ENCODE data around the gene AARSD1. TPM values are rescaled to one million over a fixed set of nuclear protein-coding genes. Genes with fewer than 3 reads are reported as not detected.

Gene AARSD1
- 10 to 100 TPM; 12.4 to 12.7 TPM for total RNA-seq

GRCh38 chr17:42964161-42964932 is at the start of gene AARSD1:
Gene AARSD1 (minus strand): TSS chr17:42964454. CDS start chr17:42964440, 14 bp downstream.

DNA sequence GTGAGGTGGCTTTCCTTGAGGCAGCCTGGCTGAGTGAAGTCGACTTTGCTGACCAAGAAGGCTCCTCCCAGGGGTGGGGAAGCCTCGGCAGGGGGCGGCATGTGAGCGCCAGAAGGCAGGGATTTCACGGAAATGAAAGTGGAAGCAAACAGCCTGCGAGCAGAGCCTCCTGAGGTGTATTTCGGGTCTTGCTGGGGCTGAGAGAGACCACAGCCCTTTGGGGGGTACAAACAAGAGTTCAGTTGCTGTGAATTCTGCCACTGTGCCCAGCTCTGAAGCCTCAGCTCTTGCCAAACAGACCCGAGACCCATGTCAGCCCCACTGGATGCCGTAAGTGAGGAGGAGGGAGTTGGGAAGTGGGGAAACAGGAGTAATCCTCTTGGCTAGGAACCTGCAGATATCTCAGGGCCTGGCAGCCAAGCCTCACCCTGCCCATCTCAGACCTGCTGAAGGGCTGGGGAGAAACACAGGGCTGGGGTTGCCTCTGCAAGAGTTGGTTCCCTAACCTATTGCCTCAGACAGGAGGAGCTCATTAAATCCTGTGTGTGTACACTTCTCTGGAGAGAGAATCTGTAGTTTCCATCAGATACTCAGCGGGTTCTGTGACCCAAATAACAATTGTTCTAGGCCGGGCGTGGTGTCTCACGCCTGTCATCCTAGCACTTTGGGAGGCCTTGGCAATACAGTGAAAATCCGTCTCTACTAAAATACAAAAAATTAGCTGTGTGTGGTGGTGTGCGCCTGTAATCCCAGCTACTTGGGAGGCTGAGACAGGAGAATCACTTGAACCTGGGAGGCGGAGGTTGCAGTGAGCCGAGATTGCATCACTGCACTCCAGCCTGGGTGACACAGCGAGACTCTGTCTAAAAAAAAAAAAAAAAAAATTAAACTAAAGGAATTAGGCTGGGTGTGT is 42.6 kb upstream of the AARSD1 start, which contains the start of gene IFI35:
IFI35 (plus strand) TSS at position 146 of the 913 bp plus-strand sequence; CDS start at position 310, 164 bp downstream.

DNA sequence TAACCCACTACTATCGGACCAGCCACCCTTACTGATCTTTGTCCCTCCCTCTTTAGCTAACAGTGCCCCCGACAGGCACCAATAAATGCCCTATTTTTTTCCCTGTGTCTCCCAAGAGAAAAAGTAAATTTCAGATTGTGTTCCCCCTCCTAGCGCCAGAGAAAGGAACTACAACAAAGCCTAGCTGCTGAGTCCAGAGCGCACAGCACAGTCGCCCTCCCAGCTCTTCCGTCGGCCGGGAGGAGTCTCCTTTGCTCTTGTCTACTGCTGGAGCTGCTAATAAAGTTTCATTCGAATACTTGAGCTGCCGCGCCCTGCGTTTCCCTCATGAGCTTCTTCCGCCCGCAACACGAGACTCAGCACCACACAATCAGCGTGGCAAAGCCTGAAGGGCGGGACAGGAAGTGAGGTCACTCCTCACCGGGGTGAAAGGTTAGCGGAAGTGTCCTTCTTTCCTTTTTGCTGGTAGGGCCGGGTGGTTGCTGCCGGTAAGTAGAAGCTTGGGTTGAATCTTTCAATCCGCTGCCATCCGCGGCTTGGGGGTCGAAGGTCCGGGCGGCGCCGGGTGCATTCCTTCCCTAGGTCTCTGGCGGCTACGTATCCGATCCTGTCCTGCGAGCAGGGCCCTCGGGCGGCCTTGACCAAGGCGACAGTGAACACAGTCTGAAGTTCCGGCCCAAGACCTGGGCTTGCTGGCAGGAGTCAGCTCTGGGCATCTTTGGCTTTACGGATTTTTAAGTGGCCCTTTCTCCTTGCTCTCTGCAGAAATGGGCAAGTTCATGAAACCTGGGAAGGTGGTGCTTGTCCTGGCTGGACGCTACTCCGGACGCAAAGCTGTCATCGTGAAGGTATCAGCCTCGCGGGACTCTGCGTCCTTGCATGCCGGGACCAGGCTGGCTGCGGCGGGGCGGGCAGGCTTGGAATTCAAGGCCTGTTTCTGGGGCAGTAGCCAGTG is 34.0 kb upstream of the AARSD1 start, which contains the start of gene RPL27:
RPL27 (plus strand) TSS at position 436 of the 955 bp plus-strand sequence; CDS start at position 768, 332 bp downstream.

GRCh38 chr17:42980274-42980765 is 16.1 kb upstream of the AARSD1 start, which contains the start of gene RUNDC1:
Gene RUNDC1 (plus strand): TSS chr17:42980565. CDS start chr17:42980577, 12 bp downstream.

DNA sequence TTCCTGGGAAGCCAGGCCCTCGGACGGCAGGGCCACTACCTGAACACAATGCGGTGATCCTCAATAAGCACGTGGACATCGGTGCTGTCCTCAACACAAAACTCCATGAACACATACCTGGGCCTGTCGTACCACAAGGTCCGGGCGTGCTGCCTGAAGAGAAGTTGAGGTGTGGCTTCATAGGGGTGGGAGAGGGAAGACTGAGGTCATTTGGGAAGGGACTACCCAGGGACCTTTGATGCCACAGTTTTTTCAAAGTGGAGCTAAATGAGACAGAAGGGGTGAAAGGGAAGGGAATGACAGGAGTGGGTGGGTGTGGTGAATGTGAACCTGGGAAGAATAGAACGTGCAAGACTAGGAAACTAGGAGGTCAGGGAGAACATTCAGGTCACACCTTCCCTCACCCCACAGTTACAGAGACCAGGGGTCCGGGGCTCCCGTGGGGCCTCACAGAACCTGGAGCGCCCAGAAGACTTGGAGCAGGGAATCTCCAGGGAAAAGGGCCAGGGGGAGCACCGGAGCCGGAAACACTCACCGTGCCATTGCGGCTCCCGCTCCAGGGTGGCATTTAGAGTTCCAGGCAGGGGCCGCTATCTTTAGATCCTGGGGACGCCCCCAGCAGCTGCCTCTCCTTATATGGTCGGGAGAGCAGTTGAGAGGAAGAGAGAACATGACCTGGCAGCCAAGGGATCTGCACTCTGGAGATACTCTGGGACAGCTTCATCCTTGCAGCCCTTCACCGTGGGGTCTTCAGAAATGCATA is 15.4 kb upstream of the AARSD1 start, which contains the start of gene PTGES3L:
PTGES3L (minus strand) TSS at position 570 of the 763 bp plus-strand sequence; CDS start at position 543, 27 bp downstream.

Small RNA genes lying within 50 kb of the gene (small RNA-seq; reads per million reads assigned to genes)
- gene AARSD1: 0.17 to 0.43 reads per million in 2 donors
- 0 to 0.04 reads per million in 2 donors for gene RF00561

Other genes starting within 250 kb of the AARSD1 start
- gene EZH1, start 219.4 kb downstream of the AARSD1 start, total RNA-seq: 10 to 100 TPM; 11.0 to 24.8 TPM
- gene RAMP2, start 203.2 kb downstream of the AARSD1 start, total RNA-seq: 1 to 10 TPM in 1 of 2 donors, under 1 TPM in 1; 0.67 to 1.0 TPM
- 10 to 100 TPM; 63.3 to 73.3 TPM for gene VPS25, start 191.0 kb downstream of the AARSD1 start, total RNA-seq
- not detected for gene WNK4, start 183.8 kb downstream of the AARSD1 start, total RNA-seq
- gene COA3, start 165.8 kb downstream of the AARSD1 start, total RNA-seq: 10 to 100 TPM; 68.8 to 96.9 TPM
- gene CNTD1, start 165.6 kb downstream of the AARSD1 start, total RNA-seq: under 1 TPM in 1 of 2 donors, not detected in 1; under 0.01 TPM
- 10 to 100 TPM; 68.8 to 94.9 TPM for gene BECN1, start 140.2 kb downstream of the AARSD1 start, total RNA-seq
- gene PSME3, start 131.1 kb downstream of the AARSD1 start, total RNA-seq: 100 to 1,000 TPM; 113 to 178 TPM
- 1 to 10 TPM in 1 of 2 donors, under 1 TPM in 1; 1.00 to 1.0 TPM for gene AOC2, start 119.9 kb downstream of the AARSD1 start, total RNA-seq
- gene AOC3, start 113.3 kb downstream of the AARSD1 start, total RNA-seq: under 1 TPM; under 0.01 TPM
- not detected for gene G6PC1, start 63.7 kb downstream of the AARSD1 start, total RNA-seq
- under 1 TPM; 0.33 to 0.34 TPM for gene PTGES3L, start 15.6 kb upstream of the AARSD1 start, total RNA-seq
- gene RUNDC1, start 16.1 kb upstream of the AARSD1 start, total RNA-seq: 1 to 10 TPM; 7.6 to 8.0 TPM
- 1,000 to 10,000 TPM in 1 of 2 donors, 100 to 1,000 TPM in 1; 783 to 1,366 TPM for gene RPL27, start 34.0 kb upstream of the AARSD1 start, total RNA-seq
- 100 to 1,000 TPM; 167 to 255 TPM for gene IFI35, start 42.3 kb upstream of the AARSD1 start, total RNA-seq
- 100 to 1,000 TPM; 400 to 703 TPM for gene VAT1, start 57.9 kb upstream of the AARSD1 start, total RNA-seq
- gene RND2, start 60.8 kb upstream of the AARSD1 start, total RNA-seq: under 1 TPM; 0.33 to 0.34 TPM
- gene BRCA1, start 160.9 kb upstream of the AARSD1 start, total RNA-seq: 10 to 100 TPM; 30.6 to 46.6 TPM
- 10 to 100 TPM; 72.9 to 93.6 TPM for gene NBR1, start 206.8 kb upstream of the AARSD1 start, total RNA-seq
- 1 to 10 TPM; 2.7 to 4.1 TPM for gene TMEM106A, start 247.4 kb upstream of the AARSD1 start, total RNA-seq